Cardiac muscle cell (in vitro differentiated cells and primary cell): ENCODE data around the gene PLXNA2. TPM values are rescaled to one million over a fixed set of nuclear protein-coding genes. Genes with fewer than 3 reads are reported as not detected.

ENCODE experiments used
- DNase-seq, 2 donors: peaks; one replicate each; pipeline versions ENCODE4 v3.0.0 to v3.0.0-alpha.2; 2010 to 2017; ENCODE audit warnings: low read depth in 1 of 2, low spot score in 1 of 2
- H3K27ac ChIP-seq: fragments of 200-600 bp; sonication (generic); 2 replicates; pipeline ENCODE4 v1.5.1; 2016
- H3K27me3 ChIP-seq: fragments of 200-600 bp; sonication (generic); 2 replicates; pipeline ENCODE4 v1.6.0; 2016; ENCODE audit warnings: control low read depth
- H3K36me3 ChIP-seq: fragments of 200-600 bp; sonication (generic); 2 replicates; pipeline ENCODE4 v1.5.1; 2016; ENCODE audit warnings: control low read depth
- H3K4me1 ChIP-seq: fragments of 200-600 bp; sonication (generic); 2 replicates; pipeline ENCODE4 v1.8.1; 2017; ENCODE audit warnings: low read depth, mild to moderate bottlenecking, mixed run types
- H3K4me3 ChIP-seq: fragments of 200-600 bp; sonication (generic); 2 replicates; pipeline ENCODE4 v1.5.1; 2016; ENCODE audit warnings: mild to moderate bottlenecking
- H3K9me3 ChIP-seq: fragments of 200-600 bp; sonication (generic); 2 replicates; pipeline ENCODE4 v1.5.1; 2017; ENCODE audit warnings: low read depth, mild to moderate bottlenecking, control low read depth
- polyA plus RNA-seq: library from polyadenylated mRNA; unstranded; fragments of >200 nt; fragmentation: Nextera tagmentation; extraction: Ambion mirVana; gene quantifications from 2 replicates; pipeline ENCODE4 v1.2.1, GENCODE V29; 2016
- total RNA-seq: library from RNA; depleted of rRNA; stranded (reverse); fragments of >200 nt; gene quantifications from 2 replicates; pipeline ENCODE4 v1.2.3, GENCODE V29; 2016
- TF ChIP-seq, protein P1 (sequence below): IDR thresholded peaks from 2 replicates; pipeline ENCODE4 v1.5.1; 2012; ENCODE audit warnings: low read depth, mild to moderate bottlenecking, low read length

PLXNA2 gene, protein sequence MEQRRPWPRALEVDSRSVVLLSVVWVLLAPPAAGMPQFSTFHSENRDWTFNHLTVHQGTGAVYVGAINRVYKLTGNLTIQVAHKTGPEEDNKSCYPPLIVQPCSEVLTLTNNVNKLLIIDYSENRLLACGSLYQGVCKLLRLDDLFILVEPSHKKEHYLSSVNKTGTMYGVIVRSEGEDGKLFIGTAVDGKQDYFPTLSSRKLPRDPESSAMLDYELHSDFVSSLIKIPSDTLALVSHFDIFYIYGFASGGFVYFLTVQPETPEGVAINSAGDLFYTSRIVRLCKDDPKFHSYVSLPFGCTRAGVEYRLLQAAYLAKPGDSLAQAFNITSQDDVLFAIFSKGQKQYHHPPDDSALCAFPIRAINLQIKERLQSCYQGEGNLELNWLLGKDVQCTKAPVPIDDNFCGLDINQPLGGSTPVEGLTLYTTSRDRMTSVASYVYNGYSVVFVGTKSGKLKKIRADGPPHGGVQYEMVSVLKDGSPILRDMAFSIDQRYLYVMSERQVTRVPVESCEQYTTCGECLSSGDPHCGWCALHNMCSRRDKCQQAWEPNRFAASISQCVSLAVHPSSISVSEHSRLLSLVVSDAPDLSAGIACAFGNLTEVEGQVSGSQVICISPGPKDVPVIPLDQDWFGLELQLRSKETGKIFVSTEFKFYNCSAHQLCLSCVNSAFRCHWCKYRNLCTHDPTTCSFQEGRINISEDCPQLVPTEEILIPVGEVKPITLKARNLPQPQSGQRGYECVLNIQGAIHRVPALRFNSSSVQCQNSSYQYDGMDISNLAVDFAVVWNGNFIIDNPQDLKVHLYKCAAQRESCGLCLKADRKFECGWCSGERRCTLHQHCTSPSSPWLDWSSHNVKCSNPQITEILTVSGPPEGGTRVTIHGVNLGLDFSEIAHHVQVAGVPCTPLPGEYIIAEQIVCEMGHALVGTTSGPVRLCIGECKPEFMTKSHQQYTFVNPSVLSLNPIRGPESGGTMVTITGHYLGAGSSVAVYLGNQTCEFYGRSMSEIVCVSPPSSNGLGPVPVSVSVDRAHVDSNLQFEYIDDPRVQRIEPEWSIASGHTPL (N-terminal part only)
- total RNA-seq (35.1 and 55.3 TPM in 2 replicates), polyA plus RNA-seq (23.2 and 35.6 TPM in 2 replicates)

- Histone ChIP-seq H3K4me3 (peak within 1 kb of the TSS; percentile 83), H3K27me3 (no peaks in the 10 kb centered on the region), H3K4me1 (peaks cover 47% of the 10 kb centered on the region), H3K36me3 (no peaks in the 10 kb centered on the region), H3K27ac (peak within 1 kb of the TSS; percentile 41), H3K9me3 (no peaks in the 10 kb centered on the region)
- peak; percentile 77 to 90 for DNase-seq
- TF ChIP-seq, protein P1, sequence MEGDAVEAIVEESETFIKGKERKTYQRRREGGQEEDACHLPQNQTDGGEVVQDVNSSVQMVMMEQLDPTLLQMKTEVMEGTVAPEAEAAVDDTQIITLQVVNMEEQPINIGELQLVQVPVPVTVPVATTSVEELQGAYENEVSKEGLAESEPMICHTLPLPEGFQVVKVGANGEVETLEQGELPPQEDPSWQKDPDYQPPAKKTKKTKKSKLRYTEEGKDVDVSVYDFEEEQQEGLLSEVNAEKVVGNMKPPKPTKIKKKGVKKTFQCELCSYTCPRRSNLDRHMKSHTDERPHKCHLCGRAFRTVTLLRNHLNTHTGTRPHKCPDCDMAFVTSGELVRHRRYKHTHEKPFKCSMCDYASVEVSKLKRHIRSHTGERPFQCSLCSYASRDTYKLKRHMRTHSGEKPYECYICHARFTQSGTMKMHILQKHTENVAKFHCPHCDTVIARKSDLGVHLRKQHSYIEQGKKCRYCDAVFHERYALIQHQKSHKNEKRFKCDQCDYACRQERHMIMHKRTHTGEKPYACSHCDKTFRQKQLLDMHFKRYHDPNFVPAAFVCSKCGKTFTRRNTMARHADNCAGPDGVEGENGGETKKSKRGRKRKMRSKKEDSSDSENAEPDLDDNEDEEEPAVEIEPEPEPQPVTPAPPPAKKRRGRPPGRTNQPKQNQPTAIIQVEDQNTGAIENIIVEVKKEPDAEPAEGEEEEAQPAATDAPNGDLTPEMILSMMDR: no peak
These were observed at the start of gene PLXNA2 for GRCh38 chr1:208243967-208244916. TSS of gene PLXNA2 (minus strand) at chr1:208244384. CDS start at chr1:208217922, 26,462 bp downstream.

GRCh38 chr1:208292908-208293307, 48.7 kb upstream of the PLXNA2 start:
- Histone ChIP-seq H3K4me3 (no peak overlapping the region), H3K36me3 (no peaks in the 10 kb centered on the region), H3K27ac (no peak overlapping the region), H3K4me1 (peaks cover 20% of the 10 kb centered on the region), H3K9me3 (no peaks in the 10 kb centered on the region), H3K27me3 (no peaks in the 10 kb centered on the region)
- no peak for DNase-seq
- TF ChIP-seq, protein P1: no peak

DNA sequence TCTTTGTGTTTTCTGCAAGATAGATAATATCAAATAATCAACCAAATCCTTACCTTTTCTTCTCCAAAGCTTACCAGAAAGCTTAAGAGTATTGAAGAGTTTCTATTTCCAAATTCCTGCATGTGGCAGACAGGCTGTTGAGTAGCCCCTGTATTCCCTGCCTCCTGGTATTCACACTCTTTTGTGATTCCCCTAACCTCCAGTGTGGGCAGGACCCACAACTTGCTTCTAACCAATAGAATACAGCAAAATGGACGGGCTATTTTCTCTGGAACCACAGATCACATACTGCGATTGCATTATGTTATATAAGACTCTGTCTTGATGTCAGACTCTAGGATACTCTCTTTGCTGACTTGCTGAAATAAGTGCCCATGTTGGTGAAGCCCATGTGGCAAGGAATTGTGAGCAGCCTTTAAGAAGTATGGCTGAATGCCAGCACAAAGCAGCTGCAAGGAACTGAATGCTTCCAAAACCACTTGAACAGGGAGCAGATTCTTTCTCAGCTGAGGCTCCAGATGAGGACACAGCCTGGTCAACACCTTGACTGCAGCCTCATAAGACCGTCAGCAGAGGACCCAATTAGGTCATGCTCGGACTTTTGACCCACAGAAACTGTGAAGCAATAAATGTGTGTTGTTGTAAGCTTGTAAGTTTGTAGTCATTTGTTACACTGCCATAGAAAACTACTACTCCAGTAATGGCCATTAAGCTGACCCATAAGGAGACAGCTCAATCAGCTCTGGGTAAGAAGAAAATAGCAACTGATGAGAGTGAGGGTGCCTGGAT, 47.9 kb upstream of the PLXNA2 start:
- Histone ChIP-seq H3K4me3 (no peak overlapping the region), H3K27ac (no peak overlapping the region), H3K36me3 (no peaks in the 10 kb centered on the region), H3K27me3 (no peaks in the 10 kb centered on the region), H3K9me3 (no peaks in the 10 kb centered on the region), H3K4me1 (peaks cover 20% of the 10 kb centered on the region)
- peak in 1 of 2 donors; percentile 4 for DNase-seq
- TF ChIP-seq, protein P1: no peak

GRCh38 chr1:208291129-208291528, 46.9 kb upstream of the PLXNA2 start:
- DNase-seq: no peak
- H3K27ac ChIP-seq: no peak overlapping the region
- no peak overlapping the region for H3K4me3 ChIP-seq
- peaks cover 20% of the 10 kb centered on the region for H3K4me1 ChIP-seq
- TF ChIP-seq, protein P1: no peak
- H3K9me3 ChIP-seq: no peaks in the 10 kb centered on the region
- no peaks in the 10 kb centered on the region for H3K36me3 ChIP-seq
- H3K27me3 ChIP-seq: no peaks in the 10 kb centered on the region
